GM19372 (cell line): ENCODE data around the gene TMEM225B.
"Not testable (repeated sequence)": the region's sequence is repeated elsewhere in the genome, so short reads cannot be mapped to it uniquely, and the experiment has no call there.

Experiments
- ATAC-seq: cut with Tn5 transposase; IDR thresholded peaks from one replicate; pipeline ENCODE4 v1.9.1; 2021; ENCODE audit warnings: mild to moderate bottlenecking, low read depth, moderate library complexity; ENCODE audit not compliant: unreplicated experiment

TMEM225B gene

GRCh38 chr7:99579281-99579955 lies 18.6 kb upstream of the TMEM225B start:
- ATAC-seq, result no peak

GRCh38 chr7:99579956-99580777 lies 17.9 kb upstream of the TMEM225B start:
- no peak for ATAC-seq

DNA sequence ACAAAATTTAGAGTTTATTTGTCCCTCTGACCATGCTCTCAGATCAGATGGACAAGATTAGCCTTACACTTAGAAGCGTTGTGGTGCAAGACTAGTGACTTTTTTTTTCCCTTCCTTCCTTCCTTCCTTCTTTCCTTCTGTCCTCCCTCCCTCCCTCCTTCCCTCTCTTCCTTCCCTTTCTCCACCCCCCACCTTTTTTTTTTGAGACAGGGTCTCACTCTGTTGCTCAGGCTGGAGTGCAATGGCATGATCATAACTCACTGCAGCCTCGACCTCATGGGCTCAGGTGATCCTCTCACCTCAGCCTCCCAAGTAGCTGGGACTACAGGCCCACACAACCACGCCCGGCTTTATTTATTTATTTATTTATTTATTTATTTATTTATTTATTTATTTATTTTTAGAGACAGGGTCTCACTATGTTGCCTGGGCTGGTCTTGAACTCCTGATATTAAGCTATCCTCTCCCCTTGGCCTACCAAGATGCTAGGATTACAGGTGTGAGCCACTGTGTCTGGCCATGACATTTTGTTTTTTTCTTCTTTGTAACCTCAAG lies 17.2 kb upstream of the TMEM225B start:
- ATAC-seq, result not testable (repeated sequence)

GRCh38 chr7:99588868-99589267 lies 9.2 kb upstream of the TMEM225B start:
- ATAC-seq, result no peak

DNA sequence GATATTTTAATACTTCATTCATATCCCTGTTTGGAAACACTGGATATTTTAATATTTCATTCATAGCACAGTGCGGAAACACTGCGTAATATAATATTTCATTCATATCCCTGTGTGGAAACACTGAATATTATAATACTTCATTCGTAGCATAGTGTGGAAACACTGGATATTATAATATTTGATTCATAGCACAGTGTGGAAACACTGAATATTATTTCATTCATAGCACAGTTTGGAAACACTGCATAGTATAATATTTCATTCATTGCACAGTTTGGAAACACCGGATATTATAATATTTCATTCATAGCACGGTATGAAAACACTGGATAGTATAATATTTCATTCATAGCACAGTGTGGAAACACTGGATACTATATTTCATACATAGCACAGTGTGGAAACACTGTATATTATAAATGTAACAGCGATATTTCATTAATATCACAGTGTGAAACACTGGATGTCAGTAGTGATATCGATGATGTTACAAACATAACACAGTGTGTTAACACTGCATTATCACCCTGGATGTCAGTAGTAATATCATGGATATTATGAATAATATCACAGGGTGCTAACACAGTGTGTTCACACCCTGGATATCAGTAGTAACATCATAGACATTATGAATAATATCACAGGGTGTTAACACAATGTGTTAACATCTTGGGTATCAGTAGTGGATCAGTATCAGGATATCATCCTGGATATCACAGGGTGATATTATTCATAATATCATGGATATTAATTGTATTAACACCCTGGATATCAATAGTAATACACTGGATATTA lies 2.9 kb upstream of the TMEM225B start:
- ATAC-seq, result no peak

DNA sequence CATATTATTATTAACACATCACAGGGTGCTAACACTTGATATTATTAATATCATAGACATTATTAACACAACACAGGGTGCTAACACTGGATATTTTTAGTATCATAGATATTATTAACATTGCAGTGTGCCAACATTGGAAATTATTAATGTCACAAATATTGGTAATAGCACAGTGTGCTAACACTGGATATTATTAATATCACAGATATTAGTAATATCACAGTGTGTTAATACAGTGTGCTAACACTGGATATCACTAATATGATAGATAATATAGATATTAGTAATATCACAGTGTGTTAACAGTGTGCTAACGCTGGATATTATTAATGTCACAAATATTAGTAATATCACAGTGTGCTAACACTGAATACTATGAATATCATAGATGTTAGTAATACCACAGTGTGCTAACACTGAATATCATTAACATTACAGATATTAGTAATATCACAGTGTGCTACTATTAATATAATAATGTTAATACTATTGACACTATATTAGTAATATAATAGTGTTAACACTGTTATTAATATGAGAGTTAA lies 1.6 kb upstream of the TMEM225B start:
- ATAC-seq, result no peak

GRCh38 chr7:99599836-99600235 lies 1.8 kb downstream of the TMEM225B start:
- no peak for ATAC-seq

DNA sequence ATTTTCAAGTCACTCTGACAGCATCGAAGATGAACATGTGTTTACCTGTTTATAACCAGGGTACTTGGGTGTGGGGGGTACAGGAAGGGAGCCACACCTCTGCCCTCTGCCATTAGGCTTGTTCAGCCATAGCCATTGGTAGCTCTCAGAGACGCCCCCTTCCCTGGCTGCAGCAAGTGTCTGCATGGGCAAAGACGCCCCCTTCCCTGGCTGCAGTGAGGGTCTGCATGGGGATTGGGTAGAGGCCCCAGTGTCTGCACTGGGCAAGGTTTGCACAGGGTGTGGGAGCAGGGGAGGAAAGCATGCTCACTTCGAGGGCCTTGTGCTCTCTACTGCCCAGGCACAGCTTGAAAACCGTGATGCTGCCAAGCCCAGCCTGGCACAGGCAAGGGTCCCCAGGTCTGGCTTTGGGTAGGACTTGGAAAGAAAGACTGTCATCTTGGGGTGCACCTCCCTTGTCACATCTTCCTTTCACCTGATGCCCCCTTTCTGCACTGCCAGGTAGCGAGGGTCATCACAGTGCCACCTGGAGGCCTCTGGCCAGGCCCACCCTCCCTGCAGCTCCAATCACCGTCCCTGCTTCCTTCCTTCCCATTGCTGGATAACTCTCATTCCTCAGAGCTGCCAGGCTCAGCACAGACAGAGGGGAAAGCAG lies 3.7 kb downstream of the TMEM225B start:
- no peak for ATAC-seq

DNA sequence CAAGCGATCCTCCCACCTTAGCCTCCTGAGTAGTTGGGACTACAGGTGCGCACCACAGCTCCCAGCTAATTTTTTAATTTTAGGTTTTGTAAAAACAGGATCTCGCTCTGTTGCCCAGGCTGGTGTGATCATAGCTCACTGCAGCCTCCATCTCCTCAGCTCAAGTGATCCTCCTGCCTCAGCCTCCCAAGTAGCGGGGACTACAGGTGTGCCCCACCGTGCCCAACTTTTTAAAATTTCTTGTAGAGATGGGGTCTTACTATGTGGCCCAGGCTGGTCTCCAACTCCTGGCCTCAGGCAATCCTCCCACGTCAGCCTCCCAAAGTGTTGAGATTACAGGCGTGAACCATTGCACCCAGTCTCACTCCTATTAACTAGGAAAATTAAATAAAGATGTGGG lies 7.5 kb downstream of the TMEM225B start:
- no peak for ATAC-seq

GRCh38 chr7:99606531-99606930 lies 8.5 kb downstream of the TMEM225B start:
- ATAC-seq, result no peak

DNA sequence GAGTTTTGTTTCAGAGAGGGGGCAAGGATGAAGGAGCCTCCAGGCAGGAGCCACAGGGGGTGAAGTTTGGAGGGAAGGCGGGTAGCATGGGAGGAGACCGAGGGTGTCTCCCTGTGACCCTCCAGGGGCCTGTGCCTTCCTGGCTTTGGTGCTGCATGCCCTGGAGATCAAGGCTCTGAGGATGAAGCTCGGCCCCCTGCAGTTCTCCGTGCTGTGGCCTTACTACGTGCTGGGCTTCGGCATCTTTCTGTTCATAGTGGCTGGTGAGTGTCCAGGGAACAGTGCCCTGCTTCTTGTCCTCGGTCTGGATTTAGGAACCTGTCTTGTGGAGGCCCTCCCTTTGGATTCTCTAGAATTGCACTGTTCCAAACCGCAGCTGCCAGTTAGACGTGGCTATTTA lies 9.5 kb downstream of the TMEM225B start:
- ATAC-seq, result no peak

- ATAC-seq, result no peak
Measured at GRCh38 chr7:99614495-99614894, 16.4 kb downstream of the TMEM225B start.

GRCh38 chr7:99615989-99616358 lies 17.9 kb downstream of the TMEM225B start:
- no peak for ATAC-seq

DNA sequence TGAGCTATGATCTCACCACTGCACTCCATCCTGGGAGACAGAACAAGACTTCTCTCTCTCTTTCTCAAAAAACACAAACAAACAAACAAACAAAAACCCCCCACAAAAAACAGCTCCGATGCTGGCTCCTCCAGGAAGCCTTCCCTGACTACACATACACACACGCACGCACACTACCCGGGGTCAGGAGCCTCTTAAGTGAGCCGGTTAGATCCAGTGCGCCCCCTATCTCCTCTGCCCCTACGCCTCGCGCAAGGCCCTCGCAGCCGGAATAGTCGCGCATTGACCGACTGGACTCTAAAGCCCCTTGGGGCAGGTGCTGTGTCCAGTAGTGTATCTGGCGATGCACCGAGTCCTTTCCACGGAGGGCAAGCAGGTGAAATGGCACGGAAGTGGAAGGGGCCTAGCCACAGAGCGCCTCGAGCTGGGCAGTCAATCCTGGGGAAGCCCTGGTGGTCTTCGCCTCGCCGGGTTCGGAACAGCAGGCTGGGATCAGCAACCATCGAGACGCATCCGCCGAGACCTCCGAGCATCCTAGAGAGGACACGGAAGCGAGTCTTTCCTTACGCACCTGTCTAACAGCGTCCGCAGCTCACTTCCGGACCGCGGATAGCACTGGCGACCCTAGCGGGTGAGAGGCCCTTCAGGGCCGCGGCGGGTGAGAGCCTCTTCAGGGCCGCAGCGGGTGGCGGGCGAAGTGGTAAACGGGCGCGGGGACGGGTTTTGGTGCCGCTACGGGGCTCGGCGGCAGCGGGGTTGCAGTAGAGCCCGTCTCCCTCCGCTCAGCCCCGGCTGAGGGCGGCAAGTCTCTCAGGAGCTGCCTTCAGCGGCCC lies 18.5 kb downstream of the TMEM225B start, which contains the start of gene ZSCAN25:
ZSCAN25 (plus strand) TSS at position 588 of the 833 bp plus-strand sequence. CDS start 2,661 bp downstream, outside the sequence.
- peak; percentile 90 for ATAC-seq

GRCh38 chr7:99617192-99617781 lies 19.2 kb downstream of the TMEM225B start:
- no peak for ATAC-seq

DNA sequence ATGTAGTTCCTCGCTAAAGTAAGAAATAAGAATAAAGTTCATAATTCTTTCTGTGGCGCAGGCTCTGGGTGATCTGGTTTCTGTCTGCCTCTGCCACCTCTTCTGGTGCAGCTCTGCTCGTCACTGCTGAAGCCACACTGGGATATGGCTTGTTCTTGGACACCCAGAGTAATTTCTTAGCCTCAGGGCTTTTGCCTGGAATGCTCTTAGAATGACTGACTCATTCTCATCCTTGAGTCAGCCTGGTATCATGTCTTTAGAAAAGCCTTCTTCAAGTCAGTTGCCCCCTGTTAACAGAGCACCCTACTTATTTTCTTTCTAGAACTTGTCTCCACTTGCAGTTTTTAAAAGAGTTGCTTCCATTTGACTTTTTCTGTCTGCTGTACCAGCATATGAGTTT lies 20.7 kb downstream of the TMEM225B start:
- ATAC-seq, result no peak

GRCh38 chr7:99619571-99620130 lies 21.6 kb downstream of the TMEM225B start:
- no peak for ATAC-seq

DNA sequence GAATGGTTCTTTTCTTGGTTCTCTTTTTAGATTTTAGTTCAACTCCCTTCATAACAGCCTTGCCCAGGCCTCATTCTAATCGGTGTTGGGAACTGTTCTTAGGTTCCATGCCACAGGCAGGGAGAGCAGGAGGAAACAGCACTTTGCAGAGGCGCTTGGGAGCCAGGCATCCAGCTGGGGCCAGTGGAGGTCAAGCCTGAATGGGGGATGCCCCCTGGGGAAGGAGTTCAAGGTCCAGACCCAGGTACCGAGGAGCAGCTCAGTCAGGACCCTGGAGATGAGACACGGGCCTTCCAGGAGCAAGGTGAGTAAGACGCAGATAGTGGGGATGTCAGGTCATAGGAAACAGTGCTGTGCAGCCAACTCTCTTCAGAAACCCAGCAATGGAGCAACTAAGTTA lies 23.2 kb downstream of the TMEM225B start:
- ATAC-seq, result no peak
